BE2C (cell line): Measurements from ENCODE around the gene PACC1.

Source experiments
- DNase-seq: peaks from one replicate; pipeline ENCODE4 v3.0.0-alpha.2; 2020
- H3K27me3 ChIP-seq: fragments of 250-450 bp; sonication (Bioruptor Pico); 2 replicates; pipeline ENCODE4 v1.5.1; 2020; ENCODE audit warnings: mild to moderate bottlenecking
- H3K36me3 ChIP-seq: fragments of 250-450 bp; sonication (Bioruptor Pico); 2 replicates; pipeline ENCODE4 v1.5.1; 2020; ENCODE audit warnings: mild to moderate bottlenecking
- H3K4me1 ChIP-seq: fragments of 250-450 bp; sonication (Bioruptor Pico); 2 replicates; pipeline ENCODE4 v1.5.1; 2020
- H3K4me3 ChIP-seq: 2 replicates; pipeline ENCODE4 v1.5.1; 2011; ENCODE audit warnings: low read depth, low read length
- H3K9me3 ChIP-seq: fragments of 250-450 bp; sonication (Bioruptor Pico); 2 replicates; pipeline ENCODE4 v1.5.1; 2020
- TF ChIP-seq, protein P1 (sequence below): IDR thresholded peaks from 2 replicates; pipeline ENCODE4 v1.5.1; 2012; ENCODE audit warnings: mild to moderate bottlenecking, low read depth, low read length

The PACC1 gene

DNA sequence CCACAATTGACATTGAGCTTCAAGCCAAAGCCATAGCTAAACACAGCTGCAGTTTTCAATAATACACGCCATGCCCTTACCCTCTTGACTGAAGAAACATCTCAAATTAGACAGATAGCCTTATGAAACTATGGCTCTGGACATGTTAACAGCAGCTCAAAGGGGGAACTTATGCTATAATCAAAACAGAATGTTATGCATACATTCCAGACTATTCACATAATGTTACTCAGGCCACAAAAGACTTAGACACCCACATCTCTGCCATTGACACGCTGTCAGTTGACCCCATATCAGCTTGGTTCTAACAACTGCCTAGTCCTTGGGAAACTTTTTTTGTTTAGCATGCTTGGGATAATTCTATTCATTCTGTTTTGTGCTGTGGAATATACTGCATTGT, 15.7 kb upstream of the PACC1 start:
- Histone ChIP-seq H3K9me3 (no peaks in the 10 kb centered on the region), H3K4me1 (no peaks in the 10 kb centered on the region; the same call in 1 of the 2 replicates), H3K4me3 (no peak overlapping the region), H3K27me3 (no peaks in the 10 kb centered on the region), H3K36me3 (no peaks in the 10 kb centered on the region)
- DNase-seq, result no peak
- TF ChIP-seq, protein P1, sequence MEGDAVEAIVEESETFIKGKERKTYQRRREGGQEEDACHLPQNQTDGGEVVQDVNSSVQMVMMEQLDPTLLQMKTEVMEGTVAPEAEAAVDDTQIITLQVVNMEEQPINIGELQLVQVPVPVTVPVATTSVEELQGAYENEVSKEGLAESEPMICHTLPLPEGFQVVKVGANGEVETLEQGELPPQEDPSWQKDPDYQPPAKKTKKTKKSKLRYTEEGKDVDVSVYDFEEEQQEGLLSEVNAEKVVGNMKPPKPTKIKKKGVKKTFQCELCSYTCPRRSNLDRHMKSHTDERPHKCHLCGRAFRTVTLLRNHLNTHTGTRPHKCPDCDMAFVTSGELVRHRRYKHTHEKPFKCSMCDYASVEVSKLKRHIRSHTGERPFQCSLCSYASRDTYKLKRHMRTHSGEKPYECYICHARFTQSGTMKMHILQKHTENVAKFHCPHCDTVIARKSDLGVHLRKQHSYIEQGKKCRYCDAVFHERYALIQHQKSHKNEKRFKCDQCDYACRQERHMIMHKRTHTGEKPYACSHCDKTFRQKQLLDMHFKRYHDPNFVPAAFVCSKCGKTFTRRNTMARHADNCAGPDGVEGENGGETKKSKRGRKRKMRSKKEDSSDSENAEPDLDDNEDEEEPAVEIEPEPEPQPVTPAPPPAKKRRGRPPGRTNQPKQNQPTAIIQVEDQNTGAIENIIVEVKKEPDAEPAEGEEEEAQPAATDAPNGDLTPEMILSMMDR, result no peak

DNA sequence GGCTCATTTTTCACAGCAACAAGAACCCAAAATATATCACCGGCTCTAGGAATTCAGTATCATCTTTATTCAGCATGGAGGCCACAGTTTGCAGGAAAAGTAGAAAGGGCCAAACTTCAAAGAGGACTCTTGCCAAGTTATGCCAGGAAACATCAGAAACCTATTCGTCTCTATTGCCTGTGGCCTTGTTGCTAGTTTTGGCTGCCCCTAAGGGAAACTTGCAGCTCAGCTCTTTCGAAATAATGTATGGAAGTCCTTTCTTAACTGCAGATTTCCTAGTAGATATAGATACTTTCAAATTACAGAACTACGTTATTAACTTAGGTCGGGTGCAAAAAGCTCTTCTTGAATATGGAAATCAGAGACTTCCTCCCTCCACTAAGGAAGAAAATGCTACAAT, 13.8 kb upstream of the PACC1 start:
- DNase-seq, result no peak
- Histone ChIP-seq H3K9me3 (no peaks in the 10 kb centered on the region), H3K36me3 (no peaks in the 10 kb centered on the region), H3K27me3 (no peaks in the 10 kb centered on the region), H3K4me1 (no peaks in the 10 kb centered on the region), H3K4me3 (no peak overlapping the region)
- TF ChIP-seq, protein P1, result no peak

DNA sequence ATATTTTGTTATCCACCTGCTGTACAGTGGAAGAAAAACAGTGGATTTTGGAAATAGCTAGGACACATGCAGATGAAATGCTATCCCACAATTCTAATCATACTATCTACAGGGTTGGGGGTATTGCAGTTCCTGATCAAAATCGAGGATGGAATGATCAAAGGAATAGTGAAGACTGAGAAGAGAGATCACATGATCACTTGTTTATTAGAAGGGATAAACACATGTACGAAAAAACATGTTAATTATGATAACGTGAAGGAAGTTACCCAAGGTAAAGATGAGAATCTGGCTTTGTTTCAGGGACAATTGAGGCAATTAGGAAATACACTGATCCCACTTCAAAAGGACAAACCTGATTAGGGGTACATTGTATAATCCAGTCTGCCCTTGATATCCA, 9.2 kb upstream of the PACC1 start:
- Histone ChIP-seq H3K4me1 (no peaks in the 10 kb centered on the region), H3K4me3 (no peak overlapping the region), H3K9me3 (no peaks in the 10 kb centered on the region), H3K27me3 (no peaks in the 10 kb centered on the region), H3K36me3 (no peaks in the 10 kb centered on the region)
- no peak for DNase-seq
- TF ChIP-seq, protein P1, result no peak

DNA sequence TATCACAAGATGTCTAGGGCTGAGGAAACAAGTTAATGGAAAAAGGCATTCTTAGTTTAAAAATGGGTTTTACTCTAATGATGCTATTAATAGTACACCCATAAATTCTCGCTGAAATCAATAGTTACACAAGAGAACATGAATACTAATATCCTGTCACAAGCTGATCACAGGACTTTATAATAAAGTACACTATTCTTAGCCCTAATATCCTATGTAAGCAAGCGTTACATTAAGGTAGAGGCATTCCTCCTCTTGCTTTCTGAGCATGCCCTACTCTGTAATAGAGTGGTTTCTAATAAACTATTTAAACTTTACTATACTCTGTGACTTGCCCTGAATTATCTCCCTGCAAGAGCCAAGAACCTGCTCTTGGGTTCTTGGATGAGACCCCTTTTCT, 6.5 kb upstream of the PACC1 start:
- no peak overlapping the region for H3K4me3 ChIP-seq
- H3K9me3 ChIP-seq, result no peaks in the 10 kb centered on the region
- TF ChIP-seq, protein P1, result no peak
- no peaks in the 10 kb centered on the region for H3K4me1 ChIP-seq
- no peaks in the 10 kb centered on the region for H3K27me3 ChIP-seq
- no peaks in the 10 kb centered on the region for H3K36me3 ChIP-seq
- no peak for DNase-seq

DNA sequence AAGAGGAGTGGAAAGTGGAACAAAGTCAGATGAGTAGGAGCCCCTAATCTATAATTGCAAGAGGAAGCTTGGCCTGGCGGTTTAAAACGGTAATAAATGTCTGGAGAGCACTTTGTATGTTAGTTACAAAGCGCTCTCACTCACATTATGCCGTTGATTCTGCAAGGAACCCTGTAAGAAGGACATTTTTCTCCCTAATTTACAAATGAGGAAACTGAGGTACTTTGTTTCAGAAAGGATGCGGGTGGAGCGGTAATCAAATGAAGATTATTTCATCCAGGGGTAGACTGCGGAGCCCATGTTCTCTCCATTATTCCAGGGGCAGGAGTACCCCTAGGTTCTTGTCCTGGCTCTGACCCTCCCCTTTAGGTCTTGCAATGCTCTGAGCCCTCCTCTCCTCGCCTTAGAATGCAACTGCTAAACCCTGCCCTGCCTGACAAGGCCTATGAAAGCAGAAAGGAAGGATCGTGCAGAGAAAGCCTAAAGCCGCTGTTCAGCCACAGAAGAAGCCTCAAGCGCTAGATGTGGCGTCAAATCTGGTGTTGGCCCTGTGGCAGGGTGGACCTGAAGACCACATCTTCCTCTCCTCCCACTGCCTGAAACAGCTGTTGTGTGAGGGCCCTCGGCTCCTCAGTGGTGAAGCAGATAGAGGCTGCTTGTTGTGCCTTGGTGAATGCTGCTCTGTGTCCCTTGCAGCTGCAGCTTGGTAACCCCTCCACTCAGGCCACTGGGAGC, 588 bp upstream of the PACC1 start:
- TF ChIP-seq, protein P1, result no peak
- Histone ChIP-seq H3K9me3 (no peaks in the 10 kb centered on the region), H3K4me3 (peak overlapping the region; percentile 88), H3K27me3 (no peaks in the 10 kb centered on the region), H3K36me3 (peaks cover 9% of the 10 kb centered on the region), H3K4me1 (no peaks in the 10 kb centered on the region)
- DNase-seq, result no peak

DNA sequence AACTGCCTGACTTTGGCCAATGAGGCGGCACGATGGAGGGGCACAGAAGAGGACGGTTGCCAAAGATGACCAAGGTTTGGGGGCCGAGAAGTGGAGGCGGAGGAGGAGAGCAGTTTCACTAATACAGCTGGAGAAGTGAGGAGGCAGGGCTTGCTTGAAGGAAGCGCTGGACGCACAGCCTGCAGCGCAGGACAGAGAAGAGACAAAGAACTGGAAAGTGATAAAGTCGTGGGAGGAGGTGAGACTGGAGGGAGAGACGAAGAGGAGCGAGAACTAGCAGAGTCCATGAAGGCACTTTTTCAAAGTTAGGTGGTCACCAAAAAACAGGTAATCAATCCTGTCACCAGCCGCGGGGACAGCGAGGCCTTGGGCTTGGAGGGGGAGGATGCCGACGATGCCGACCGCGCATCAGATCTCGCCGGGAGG, 771 bp downstream of the PACC1 start:
- H3K36me3 ChIP-seq, result peaks cover 22% of the 10 kb centered on the region
- no peaks in the 10 kb centered on the region for H3K9me3 ChIP-seq
- no peaks in the 10 kb centered on the region for H3K27me3 ChIP-seq
- peak; percentile 40 for DNase-seq
- peak overlapping the region; percentile 88 for H3K4me3 ChIP-seq
- TF ChIP-seq, protein P1, result no peak
- no peaks in the 10 kb centered on the region for H3K4me1 ChIP-seq
